GM10248 (cell line): Measurements from ENCODE around the gene HBE1.

Experiments used
- CTCF ChIA-PET: fragments of 300-600 bp; sonication (Branson Sonifier 250); formaldehyde crosslinking; extraction: SDS; loops from one replicate; lab custom pipeline; 2021; ENCODE audit warnings: antibody characterized with exemption; lab: Yijun Ruan, JAX
- POLR2A ChIA-PET: fragments of 350-650 bp; sonication (Branson Sonifier 250); formaldehyde crosslinking; extraction: SDS; loops from one replicate; lab custom pipeline; 2020; ENCODE audit warnings: antibody characterized with exemption; lab: Yijun Ruan, JAX
- DNase-seq: peaks from one replicate; pipeline ENCODE4 v3.0.0; 2012; ENCODE audit errors: extremely low spot score
- CTCF ChIP-seq: IDR thresholded peaks from 2 replicates; pipeline ENCODE4 v1.5.1; 2012; ENCODE audit warnings: mild to moderate bottlenecking, low read depth; ENCODE audit errors: extremely low read depth, missing control alignments, control extremely low read depth

Gene HBE1

DNA sequence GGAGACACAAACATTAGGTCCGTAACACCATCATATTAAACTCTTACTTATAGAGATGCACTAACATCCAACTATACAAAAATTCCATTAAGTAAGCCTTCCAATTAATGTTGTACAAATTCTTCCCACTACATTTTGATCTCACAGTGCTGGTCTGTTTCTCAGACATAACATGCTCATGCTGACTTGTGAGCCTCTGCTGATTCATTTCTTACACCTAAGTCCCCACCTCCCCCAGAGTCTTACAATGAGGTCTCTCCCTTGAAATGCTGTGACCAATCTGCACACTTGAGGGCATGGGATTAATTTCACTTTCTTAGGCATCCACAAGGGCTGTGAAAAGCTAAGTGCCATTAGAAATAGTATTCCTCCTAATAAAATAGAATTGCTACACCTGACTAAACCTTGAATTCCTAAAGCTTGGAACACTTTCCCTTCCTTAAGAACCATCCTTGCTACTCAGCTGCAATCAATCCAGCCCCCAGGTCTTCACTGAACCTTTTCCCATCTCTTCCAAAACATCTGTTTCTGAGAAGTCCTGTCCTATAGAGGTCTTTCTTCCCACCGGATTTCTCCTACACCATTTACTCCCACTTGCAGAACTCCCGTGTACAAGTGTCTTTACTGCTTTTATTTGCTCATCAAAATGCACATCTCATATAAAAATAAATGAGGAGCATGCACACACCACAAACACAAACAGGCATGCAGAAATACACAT is 22.1 kb downstream of the HBE1 start:
- no peak for TF ChIP-seq CTCF
- CTCF ChIA-PET = interaction anchor here (0.9 kb wide), 1 partner anchor 20 kb away, joined by 4 read pairs; no protein-coding TSS in a partner anchor
- DNase-seq = no peak
- POLR2A ChIA-PET = no interaction called here

- no peak for DNase-seq
- CTCF ChIA-PET = interaction anchor here (0.9 kb wide), 1 partner anchor 20 kb away, joined by 4 read pairs; no protein-coding TSS in a partner anchor
- no peak for TF ChIP-seq CTCF
- POLR2A ChIA-PET = no interaction called here
Measured at GRCh38 chr11:5246772-5247471, 22.8 kb downstream of the HBE1 start.

DNA sequence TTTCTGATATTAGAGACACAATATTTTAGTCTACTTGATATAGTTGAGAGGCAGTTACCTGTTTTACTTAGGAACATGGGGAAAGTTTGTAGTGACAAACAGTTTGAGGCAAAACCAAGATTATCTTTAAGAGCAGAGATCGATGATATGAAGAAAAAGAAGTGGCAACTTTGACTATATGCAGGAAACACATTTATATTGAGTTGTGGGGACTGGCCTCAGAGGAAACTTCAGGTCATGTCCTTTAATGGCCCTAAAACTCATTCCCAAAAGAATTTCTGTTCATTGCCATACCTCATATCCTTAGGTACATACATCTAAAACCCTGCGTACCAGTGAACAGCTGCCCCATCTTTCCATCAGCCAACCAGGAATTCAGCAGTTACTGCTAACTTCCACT is 24.6 kb downstream of the HBE1 start:
- no peak for DNase-seq
- TF ChIP-seq CTCF = no peak
- CTCF ChIA-PET = no interaction called here
- POLR2A ChIA-PET = no interaction called here

- CTCF ChIA-PET = no interaction called here
- TF ChIP-seq CTCF = no peak
- POLR2A ChIA-PET = no interaction called here
- DNase-seq = no peak
Measured at GRCh38 chr11:5243816-5244180, 25.9 kb downstream of the HBE1 start.

GRCh38 chr11:5242933-5243815 is 26.6 kb downstream of the HBE1 start:
- TF ChIP-seq CTCF = no peak
- no peak for DNase-seq
- CTCF ChIA-PET = no interaction called here
- POLR2A ChIA-PET = no interaction called here

GRCh38 chr11:5242208-5242607 is 27.5 kb downstream of the HBE1 start:
- ChIA-PET CTCF (no interaction called here), POLR2A (no interaction called here)
- no peak for DNase-seq
- TF ChIP-seq CTCF = no peak
